HG03097 (cell line): ENCODE measurements around the gene PERP.
"Not testable (repeated sequence)": the region's sequence is repeated elsewhere in the genome, so short reads cannot be mapped to it uniquely, and the experiment has no call there.

Source experiments
- ATAC-seq: cut with Tn5 transposase; IDR thresholded peaks from one replicate; pipeline ENCODE4 v1.9.1; 2021; ENCODE audit not compliant: unreplicated experiment, low FRiP score

Gene PERP

DNA sequence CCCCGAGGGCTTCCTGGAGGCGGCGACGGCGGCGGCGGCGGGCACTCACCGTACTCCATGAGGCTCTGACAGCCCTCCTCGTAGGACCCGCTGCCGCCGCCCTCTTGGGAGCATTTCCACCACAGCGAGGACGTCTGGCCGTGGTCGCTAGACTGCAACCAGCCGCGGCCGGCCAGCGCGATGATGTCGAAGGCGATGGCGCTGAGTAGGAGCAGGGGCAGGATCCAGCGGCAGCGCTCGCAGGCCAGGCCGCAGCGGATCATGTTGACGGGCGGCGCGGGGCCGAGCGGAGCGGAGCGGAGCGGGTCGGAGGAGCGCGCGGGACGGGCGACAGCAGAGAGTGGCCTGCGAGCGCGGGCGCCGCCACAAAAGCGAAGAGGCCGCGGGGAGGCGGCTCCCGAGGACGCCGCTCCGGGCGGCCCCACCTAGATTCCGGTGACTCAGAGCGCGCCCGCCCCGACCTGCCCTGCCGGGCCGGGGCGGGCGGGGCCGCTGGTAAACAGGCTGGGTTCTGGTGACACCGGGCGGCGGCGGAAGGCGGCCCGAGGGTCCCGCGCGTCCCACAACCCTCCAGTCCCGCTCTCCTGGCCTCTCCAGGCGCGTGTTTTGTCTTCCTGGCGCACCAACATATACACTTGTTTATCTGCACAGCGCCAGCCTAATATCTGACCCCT, at the start of gene PERP:
PERP (minus strand) TSS at position 342 of the 674 bp plus-strand sequence; CDS start at position 263, 79 bp downstream.
- ATAC-seq, result peak; percentile 69

DNA sequence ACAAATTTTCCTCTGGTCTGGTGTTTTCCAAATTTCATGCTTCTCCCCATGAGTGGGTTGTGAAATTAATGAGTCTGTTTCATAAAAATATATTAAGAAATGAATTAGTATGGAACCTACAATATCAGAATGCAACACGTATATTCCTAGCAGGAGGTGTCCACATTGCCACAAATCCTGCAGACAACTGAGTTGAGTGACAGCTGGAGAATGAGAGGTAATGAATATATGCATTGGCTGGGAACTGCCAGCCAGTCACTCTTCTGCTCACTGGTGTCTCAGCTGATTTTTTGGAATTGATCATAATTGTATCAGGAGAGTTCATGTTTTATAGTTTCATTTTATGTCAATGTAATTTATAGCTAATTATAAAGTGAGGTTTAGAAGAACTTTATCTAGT, 48.2 kb upstream of the PERP start:
- no peak for ATAC-seq

DNA sequence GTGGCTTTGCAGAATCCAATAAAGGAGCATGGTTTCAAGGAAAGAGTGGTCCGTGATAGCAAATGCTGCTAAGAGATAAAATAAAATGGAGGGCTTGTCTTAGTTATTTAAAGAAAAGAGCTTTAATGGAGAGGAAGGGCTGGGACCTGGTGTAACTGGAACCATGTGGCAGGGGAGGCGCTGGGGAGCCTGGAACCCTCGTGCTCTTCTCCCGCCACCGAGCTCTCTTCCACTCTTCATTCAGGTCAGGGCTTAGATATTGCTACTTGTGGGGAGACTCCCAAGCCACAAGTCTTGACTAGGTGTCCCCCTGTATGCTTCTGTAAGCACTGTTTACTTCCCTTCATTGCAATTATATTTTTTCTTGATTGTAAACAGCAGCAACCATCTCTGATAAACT, 39.3 kb upstream of the PERP start:
- no peak for ATAC-seq

GRCh38 chr6:138145402-138145801, 38.2 kb upstream of the PERP start:
- ATAC-seq, result peak; percentile 68

DNA sequence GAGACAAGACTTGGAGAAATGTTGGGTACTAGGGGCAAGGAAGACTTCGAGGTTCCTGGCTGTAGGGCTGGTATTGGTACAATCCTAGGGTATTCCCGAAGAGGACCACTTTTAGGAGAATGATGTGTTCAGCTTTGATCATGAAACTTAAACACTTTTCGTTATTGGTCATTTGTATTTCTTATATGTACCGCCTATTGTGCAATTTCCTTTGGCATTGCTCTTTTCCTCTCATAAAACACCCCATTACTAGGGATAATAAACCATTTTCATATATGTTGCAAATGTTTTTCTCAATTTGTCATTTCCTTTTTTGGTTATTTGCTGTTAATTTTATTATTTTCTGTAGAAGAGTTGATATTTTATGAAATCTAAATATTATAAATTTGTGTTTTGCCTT, 35.6 kb upstream of the PERP start:
- no peak for ATAC-seq

GRCh38 chr6:138129190-138129589, 22.0 kb upstream of the PERP start:
- ATAC-seq, result no peak

GRCh38 chr6:138128096-138128495, 20.9 kb upstream of the PERP start:
- no peak for ATAC-seq

DNA sequence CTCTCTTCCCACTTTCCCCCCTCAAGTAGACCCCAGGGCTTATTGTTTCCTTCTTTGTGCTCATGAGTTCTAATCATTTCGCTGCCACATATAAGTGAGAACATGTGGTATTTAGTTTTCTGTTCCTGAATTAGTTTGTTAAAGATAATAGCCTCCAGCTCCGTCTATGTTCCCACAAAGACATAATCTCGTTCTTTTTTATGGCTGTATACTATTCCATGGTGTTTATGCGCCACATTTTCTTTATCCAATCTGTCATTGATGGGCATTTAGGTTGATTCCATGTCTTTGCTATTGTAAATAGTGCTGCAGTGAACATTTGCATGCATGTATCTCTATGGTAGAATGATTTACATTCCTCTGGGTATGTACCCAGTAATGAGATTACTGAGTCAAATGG, 16.9 kb upstream of the PERP start:
- no peak for ATAC-seq

- ATAC-seq, result no peak
These were observed 12.8 kb upstream of the PERP start for GRCh38 chr6:138119976-138120375.

DNA sequence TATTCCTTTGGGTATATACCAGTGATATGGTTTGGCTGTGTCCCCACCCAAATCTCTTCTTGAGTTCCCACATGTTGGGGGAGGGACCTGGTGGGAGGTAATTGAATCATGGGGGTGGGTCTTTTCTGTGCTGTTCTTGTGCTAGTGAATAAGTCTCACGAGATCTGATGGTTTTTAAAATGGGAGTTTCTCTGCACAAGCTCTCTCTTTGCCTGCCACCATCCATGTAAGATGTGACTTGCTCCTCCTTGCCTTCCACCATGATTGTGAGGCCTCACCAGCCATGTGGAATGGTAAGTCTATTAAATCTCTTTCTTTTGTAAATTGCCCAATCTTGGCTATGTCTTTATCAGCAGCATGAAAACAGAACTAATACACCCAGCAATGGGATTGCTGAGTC, 12.0 kb upstream of the PERP start:
- not testable (repeated sequence) for ATAC-seq

DNA sequence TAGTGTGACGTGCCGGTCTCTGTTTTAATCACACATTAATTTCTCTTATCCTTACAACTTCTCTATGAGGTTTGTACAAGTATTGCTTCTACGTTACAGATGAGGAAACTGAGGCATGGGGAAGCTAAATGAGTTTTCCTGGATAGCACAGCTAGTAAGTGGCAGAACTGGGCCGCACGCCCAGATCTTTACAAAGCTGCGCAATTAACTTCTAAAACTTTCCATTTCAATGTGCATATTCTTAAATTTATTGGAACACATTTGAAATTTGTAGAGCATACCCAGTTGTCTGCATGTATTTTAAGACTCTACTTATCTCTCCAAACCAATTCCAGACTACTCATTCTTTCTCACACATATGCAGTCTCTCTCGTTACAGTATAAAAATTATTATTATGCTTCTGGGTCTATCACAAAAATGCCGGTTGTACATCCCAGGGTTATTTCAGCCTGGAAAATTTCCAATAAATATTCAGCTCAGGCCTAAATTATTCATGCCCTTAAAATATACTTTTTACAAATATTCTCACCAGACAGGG, 10.2 kb upstream of the PERP start:
- no peak for ATAC-seq

GRCh38 chr6:138116661-138116999, 9.4 kb upstream of the PERP start:
- no peak for ATAC-seq

- ATAC-seq, result peak; percentile 68
These were observed 8.8 kb upstream of the PERP start for GRCh38 chr6:138115877-138116660.

DNA sequence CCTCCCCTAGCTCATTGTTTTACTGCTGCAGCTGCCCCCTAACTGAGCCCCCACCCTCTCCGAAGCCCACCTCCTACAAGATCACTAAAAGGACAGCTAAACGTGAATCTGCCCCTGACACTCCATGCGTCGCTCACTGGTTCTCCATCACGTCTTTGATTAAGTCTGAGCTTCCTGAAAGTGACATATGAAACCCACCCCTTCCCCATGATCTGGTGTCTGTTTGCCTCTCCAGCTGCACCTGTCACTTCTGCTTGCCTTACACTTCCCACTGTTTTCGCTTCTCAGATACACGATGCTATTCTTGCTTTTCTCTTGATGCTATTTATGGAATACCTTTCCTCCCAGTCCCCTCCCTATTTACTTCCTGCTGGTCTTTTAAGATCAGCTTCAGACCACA, 8.0 kb upstream of the PERP start:
- no peak for ATAC-seq

GRCh38 chr6:138113588-138114210, 6.5 kb upstream of the PERP start:
- ATAC-seq, result no peak

DNA sequence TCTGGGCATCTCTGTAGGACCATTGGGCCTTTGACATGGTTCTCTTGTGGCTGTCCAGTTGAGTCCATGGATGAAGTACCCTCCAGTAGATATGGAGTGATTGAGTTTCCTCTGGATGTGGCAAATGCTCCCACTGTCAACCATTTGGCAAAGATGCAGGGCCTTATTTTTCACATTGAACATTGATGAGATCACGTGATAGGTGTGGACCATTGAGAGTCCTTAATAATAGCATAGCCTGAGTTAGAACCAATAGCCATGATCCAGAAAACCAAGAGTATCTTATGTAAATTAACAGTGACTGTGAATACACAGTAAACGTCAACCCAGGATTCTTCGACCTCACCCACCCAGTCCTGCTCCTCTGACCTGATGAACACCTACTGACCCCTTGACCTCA, 3.0 kb upstream of the PERP start:
- no peak for ATAC-seq

GRCh38 chr6:138109042-138109997, 2.1 kb upstream of the PERP start:
- no peak for ATAC-seq

DNA sequence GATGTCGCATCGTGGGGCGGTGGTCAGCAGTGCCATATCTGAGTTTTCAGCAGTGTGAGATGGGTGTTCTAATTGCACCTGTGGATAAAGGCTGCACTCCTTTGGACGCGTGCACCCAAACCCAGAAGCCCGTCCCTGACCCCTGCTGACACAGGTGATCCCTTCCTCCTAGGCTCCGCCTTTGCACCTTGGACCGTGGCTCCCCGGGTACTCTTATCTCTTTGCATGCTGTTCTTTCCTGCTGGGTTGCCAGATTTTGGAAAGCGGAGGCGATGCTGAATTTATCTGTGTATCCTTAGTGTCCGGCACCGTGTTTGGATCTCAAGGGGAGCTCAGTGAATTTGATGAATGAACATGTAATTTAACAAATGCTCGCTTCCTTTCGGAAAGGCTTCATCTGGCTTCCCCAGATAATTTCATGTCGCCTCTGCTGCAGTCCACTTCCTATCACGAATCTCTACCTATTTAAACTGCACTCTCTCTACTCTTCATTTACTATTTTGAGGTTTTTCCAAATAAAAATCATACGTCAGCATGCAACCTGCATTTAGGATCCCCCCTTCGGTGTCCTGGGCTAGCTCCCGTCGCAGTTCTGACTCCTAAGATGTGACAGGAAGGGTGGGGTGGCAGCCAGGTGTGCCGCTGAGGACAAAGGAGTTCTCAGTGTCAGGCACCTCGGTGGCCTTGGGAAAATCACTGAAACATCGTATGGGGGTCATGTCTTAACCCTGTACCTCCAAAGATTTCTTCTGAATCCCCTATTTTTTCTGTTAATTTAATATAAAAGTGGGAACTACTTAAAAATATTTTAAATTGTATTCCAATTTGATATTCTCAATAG, 753 bp upstream of the PERP start:
- ATAC-seq, result no peak

- ATAC-seq, result no peak
These were observed 548 bp downstream of the PERP start for GRCh38 chr6:138106665-138107077.
